Hypothalamus (tissue), 51 donors: Measurements from ENCODE around the gene BRIP1.
"Not testable (repeated sequence)": the region's sequence is repeated elsewhere in the genome, so short reads cannot be mapped to it uniquely, and the experiment has no call there.

Experiments used
- DNase-seq, 51 donors: peaks; one replicate each; lab custom pipeline; 2025; lab: John Stamatoyannopoulos, UW

BRIP1 gene

GRCh38 chr17:61709567-61709966 lies 153.8 kb downstream of the BRIP1 start:
- DNase-seq: no peak

GRCh38 chr17:61704935-61705449 lies 158.3 kb downstream of the BRIP1 start:
- no peak for DNase-seq

GRCh38 chr17:61702450-61702849 lies 160.9 kb downstream of the BRIP1 start:
- no peak for DNase-seq

GRCh38 chr17:61701978-61702377 lies 161.3 kb downstream of the BRIP1 start:
- DNase-seq: no peak

- DNase-seq: no peak
Observed at GRCh38 chr17:61701334-61701733, 162.0 kb downstream of the BRIP1 start.

- no peak for DNase-seq
Observed at GRCh38 chr17:61700252-61700651, 163.1 kb downstream of the BRIP1 start.

- no peak for DNase-seq
Observed at GRCh38 chr17:61699694-61700093, 163.6 kb downstream of the BRIP1 start.

GRCh38 chr17:61699032-61699431 lies 164.3 kb downstream of the BRIP1 start:
- no peak for DNase-seq

- DNase-seq: no peak
Observed at GRCh38 chr17:61698244-61698643, 165.1 kb downstream of the BRIP1 start.

GRCh38 chr17:61695779-61696337 lies 167.5 kb downstream of the BRIP1 start:
- DNase-seq: no peak

GRCh38 chr17:61694095-61694494 lies 169.2 kb downstream of the BRIP1 start:
- no peak for DNase-seq

GRCh38 chr17:61689610-61690180 lies 173.6 kb downstream of the BRIP1 start:
- DNase-seq: no peak

GRCh38 chr17:61687769-61688168 lies 175.6 kb downstream of the BRIP1 start:
- DNase-seq: no peak

- DNase-seq: no peak
Observed at GRCh38 chr17:61686113-61686512, 177.2 kb downstream of the BRIP1 start.

- DNase-seq: no peak
Observed at GRCh38 chr17:61684818-61685217, 178.5 kb downstream of the BRIP1 start.

- DNase-seq: no peak
Observed at GRCh38 chr17:61684172-61684571, 179.2 kb downstream of the BRIP1 start.

- DNase-seq: no peak
Observed at GRCh38 chr17:61683466-61683865, 179.9 kb downstream of the BRIP1 start.

- no peak for DNase-seq
Observed at GRCh38 chr17:61680921-61681320, 182.4 kb downstream of the BRIP1 start.

GRCh38 chr17:61678339-61678738 lies 185.0 kb downstream of the BRIP1 start:
- DNase-seq: no peak

- not testable (repeated sequence) for DNase-seq
Observed at GRCh38 chr17:61677150-61677811, 186.0 kb downstream of the BRIP1 start.

- not testable (repeated sequence) for DNase-seq
Observed at GRCh38 chr17:61676522-61676921, 186.8 kb downstream of the BRIP1 start.

GRCh38 chr17:61674609-61675008 lies 188.7 kb downstream of the BRIP1 start:
- DNase-seq: not testable (repeated sequence)
